Stimulated activated CD4-positive, alpha-beta T cell treated with anti-CD3 and anti-CD28 coated beads, Interleukin-12 subunit alpha, Interleukin-12 subunit beta, amount 100 ng/mL, for 4 hours (primary cell): ENCODE results near the gene PSD4.

ENCODE experiments used
- DNase-seq: peaks from one replicate; pipeline ENCODE4 v3.0.0-alpha.2; 2020

PSD4 gene

DNA sequence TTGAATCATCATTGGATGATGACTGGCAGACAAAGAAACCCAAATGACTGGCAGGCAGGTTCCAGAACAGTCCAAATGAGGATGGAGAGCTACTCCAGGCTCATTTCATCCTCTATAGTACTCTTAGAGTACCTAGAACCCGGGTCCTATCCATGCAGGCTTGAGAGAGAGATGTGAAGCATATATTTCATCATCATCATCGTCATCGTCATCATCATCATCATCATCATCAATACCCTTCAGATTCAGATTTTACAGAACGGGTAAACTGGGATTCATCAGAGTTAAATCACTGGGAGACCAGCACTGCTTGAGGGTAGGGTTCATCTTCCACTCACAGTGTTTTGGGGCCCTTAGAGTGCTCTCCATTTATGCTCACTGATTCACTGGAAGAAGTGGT is 52.7 kb downstream of the PSD4 start:
- DNase-seq, result no peak

GRCh38 chr2:113227290-113227689 is 53.5 kb downstream of the PSD4 start:
- no peak for DNase-seq

GRCh38 chr2:113227698-113228097 is 53.9 kb downstream of the PSD4 start:
- DNase-seq, result no peak

- no peak for DNase-seq
Observed at GRCh38 chr2:113228351-113228750, 54.6 kb downstream of the PSD4 start.

DNA sequence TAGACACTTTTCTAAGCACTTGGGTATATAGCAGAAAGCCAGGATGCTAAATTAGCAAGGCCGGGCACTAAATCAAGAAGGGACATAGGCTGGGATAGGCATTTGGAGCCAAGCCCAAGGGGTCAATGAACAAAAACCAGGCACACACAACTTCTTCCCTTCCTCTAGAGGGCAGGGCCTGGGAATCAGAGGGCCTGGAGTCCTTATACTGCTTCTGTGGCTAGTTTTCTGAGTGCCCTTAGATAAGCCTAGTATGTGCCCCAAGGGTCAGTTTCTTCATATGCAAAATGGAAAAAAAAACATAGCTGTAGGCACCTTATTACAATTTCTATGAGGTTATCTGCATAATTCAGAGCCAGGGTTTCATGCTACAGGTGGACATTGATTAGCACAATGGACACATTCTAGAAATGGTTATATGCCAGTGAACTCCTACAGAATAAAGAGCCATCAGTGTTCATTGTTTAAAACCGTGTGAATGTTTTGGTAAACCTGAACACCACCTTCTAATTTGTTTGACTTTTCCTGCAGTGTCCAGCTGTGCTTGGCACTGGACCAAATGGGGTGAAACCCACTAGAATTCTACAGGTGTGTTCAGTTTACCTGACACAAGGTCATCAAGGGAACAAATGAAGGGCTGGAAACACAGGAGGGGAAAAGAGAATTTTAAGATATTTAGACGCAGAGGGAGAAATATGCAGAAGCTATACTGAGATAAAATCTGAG is 55.4 kb downstream of the PSD4 start:
- DNase-seq, result no peak

DNA sequence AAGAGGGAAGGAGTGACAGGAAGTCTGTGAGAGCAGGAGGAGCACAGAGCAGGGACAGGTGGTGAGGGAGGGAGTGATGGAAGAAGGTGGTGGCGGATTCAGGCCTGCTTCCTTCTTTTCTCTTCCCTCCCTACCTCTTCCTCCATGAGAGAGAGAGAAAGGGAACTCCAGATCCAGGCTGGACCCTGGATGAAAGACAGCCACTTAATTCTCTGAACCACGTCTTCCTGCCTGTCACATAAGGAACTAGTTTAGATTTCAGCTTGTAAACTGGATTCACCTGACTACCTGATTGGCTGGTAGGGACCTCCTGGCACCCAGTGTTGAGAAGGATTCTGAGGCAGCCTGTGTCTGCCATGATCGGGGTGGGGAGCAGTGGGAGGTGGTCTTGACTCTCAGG is 56.0 kb downstream of the PSD4 start:
- DNase-seq, result no peak

- no peak for DNase-seq
Observed at GRCh38 chr2:113230531-113230930, 56.8 kb downstream of the PSD4 start.

- no peak for DNase-seq
Observed at GRCh38 chr2:113231064-113231463, 57.3 kb downstream of the PSD4 start.

GRCh38 chr2:113232123-113232522 is 58.4 kb downstream of the PSD4 start:
- DNase-seq, result no peak

DNA sequence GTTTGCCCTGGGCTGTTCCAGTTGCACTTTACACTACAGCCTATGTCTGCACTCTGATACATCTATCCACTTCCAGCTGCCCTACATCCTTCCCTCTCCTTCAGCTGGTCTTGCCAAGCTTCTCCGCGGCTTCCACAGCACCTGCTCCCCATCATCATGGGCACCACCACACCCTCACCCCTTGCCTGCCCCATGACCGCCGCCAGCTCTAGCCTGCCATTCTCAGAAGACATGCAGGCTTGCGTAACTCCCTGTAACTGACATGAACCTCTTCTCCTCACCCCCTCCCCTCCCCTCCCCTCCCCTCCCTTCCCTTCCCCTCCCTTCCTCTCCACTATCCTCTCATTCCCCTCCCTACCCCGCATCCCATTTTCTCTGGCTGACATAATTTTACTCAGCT is 59.0 kb downstream of the PSD4 start:
- no peak for DNase-seq

- DNase-seq, result no peak
Observed at GRCh38 chr2:113233593-113234550, 60.1 kb downstream of the PSD4 start.

DNA sequence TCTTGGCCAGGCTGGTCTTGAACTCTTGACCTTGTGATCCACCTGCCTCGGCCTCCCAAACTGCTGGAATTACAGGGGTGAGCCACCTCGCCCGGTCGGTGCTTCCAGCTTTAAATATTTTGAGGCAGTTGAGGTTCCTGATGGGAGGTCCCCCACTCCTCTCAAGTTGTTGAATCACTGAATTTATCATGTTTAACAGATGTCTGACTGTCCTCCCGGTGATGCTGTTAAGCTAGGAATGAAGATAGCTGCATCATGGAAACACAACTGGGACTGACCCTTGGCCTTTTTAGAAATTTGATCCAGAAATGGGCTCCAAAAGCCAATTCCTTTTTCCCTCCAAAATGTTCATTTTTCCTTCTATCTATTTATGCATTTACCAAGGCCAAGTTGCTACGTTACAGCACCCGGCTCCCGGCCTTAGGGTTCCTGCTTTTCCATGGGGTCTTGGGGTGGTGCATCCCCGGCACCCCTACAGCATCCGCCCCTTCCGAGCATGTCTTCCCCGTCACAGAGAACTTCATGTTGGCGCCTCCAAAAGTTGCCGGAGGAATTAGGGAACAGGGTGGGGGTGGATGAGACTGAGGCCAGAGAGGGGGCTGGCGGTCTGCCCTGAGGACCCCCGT is 61.1 kb downstream of the PSD4 start:
- no peak for DNase-seq

DNA sequence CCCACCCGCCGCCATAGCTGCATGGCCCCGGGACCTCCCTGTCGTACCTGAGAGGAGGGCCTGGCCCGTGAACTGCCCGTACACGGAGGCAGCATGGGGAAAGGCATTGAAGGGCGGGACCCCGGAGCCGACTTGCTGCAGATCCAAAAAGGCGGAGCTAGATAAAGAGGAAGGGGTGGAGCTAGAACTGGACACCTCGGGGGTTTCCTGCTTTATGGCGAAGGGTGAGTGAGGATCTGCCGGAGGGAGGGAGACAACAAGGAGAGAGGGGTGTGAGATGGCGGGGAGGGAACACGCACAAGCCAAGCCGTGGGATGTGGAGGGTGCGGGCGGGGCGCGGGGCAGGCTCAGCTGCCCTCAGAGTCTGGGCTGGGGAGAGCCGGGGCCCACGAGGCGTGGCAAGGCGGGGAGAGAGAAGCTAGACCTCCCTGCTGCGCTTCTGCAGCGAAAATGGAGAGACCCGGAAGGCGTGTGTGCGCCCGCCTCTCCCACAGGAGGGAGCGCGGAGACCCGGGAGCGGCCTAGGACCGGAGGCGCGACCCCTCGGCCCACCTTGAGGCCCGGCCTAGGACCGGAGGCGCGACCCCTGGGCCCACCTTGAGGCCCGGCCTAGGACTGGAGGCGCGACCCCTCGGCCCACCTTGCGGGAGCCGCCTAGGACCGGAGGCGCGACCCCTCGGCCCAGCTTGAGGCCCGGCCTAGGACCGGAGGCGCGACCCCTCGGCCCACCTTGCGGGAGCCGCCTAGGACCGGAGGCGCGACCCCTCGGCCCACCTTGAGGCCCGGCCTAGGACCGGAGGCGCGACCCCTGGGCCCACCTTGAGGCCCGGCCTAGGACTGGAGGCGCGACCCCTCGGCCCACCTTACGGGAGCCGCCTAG is 61.8 kb downstream of the PSD4 start:
- DNase-seq, result peak; percentile 59

- DNase-seq, result no peak
Observed at GRCh38 chr2:113236367-113237159, 62.8 kb downstream of the PSD4 start.

GRCh38 chr2:113237604-113238160 is 63.9 kb downstream of the PSD4 start:
- no peak for DNase-seq

DNA sequence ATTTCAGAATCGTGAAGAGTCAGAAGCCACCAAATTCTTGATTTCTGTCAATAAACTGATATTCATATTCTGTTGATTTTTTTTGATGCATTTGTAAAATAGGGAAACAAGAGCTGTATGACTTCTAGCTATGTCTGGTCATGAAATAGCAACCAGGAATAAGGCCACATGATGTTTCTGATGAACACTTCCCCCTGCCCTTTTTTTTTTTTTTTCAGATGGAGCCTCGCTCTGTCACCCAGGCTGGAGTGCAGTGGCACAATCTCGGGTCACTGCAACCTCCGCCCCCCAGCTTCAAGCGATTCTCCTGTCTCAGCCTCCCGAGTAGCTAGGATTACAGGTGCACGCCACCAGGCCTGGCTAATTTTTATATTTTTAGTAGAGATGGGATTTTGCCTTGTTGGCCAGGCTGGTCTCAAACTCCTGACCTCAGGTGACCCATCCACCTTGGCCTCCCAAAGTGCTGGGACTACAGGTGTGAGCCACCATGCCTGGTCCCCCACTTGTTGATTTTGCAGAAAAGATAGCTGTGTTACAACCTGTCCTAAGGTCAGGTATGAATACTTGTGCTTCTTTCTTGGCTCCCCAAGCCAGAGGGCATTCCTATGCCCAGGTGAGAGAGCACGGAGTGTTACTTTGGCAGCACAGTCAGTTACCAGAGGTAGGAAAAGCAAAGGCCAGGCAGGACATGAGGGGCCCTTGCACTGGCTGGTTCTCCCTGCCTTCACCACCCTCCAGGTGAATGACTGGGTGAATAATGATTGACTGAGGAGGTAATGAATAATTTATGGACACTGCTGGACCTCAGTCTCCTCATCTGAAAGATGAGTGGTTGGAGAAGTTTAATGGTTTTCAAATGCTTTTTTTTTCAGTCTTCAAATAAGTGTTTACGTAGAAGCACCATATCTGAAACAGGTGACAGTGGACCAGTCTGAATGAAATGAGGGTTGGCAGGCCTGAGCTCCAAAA is 65.4 kb downstream of the PSD4 start:
- no peak for DNase-seq

DNA sequence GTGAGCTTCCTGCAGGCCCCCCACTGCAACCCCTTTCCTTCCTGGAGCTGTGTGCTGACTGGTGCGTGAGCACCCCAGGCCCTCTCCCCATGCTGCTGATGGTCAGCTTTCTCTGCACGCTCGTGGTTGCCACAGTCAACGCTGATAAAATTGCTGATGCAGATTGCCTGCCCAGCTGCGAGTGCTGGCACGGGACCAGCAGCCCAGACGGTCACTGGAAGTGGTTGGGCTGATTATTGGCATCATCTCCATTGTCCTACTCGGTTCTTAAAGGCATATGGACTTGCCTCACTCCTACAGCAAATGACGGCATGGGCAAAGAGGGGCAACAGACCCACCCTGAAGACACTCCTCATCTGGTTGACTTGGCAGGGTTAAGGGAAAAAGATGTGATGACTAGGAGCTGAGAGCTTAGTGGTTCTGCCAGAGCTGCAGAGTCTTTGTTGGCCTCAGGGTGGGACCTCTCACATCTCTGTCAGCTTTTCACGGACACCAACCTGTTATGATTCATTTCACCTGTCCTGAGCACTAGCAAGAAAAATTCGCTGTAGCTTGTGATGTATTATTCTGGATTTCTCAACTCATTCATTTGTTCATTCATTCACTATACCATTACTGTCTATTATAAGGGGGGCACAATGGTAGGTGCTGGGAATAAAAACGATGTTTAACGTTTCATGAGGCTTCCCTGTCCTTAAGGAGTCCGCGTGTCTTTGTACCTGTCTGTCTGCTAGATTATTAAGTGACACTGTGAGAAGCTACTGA is 66.6 kb downstream of the PSD4 start:
- no peak for DNase-seq

GRCh38 chr2:113240915-113241911 is 67.4 kb downstream of the PSD4 start:
- DNase-seq, result peak; percentile 50
